ENCODE measurements around the gene PRR33. TPM values are rescaled to one million over a fixed set of nuclear protein-coding genes. Genes with fewer than 3 reads are reported as not detected.
"Not testable (repeated sequence)": the region's sequence is repeated elsewhere in the genome, so short reads cannot be mapped to it uniquely, and the experiment has no call there.

The PRR33 gene
- polyA plus RNA-seq, 1 donor = 0.08 TPM

GRCh38 chr11:1876361-1877063, 15.2 kb downstream of the PRR33 start:
- no peak for DNase-seq

GRCh38 chr11:1875851-1876301, 15.8 kb downstream of the PRR33 start:
- not testable (repeated sequence) for DNase-seq

- DNase-seq = no peak
Measured at GRCh38 chr11:1875093-1875850, 16.4 kb downstream of the PRR33 start.

GRCh38 chr11:1874441-1875092, 17.1 kb downstream of the PRR33 start:
- DNase-seq = not testable (repeated sequence)

GRCh38 chr11:1873813-1874150, 17.9 kb downstream of the PRR33 start:
- not testable (repeated sequence) for DNase-seq

GRCh38 chr11:1873048-1873812, 18.5 kb downstream of the PRR33 start:
- peak; percentile 88 for DNase-seq

GRCh38 chr11:1872267-1872985, 19.3 kb downstream of the PRR33 start:
- no peak for DNase-seq

- no peak for DNase-seq
Measured at GRCh38 chr11:1871531-1871930, 20.2 kb downstream of the PRR33 start.

GRCh38 chr11:1870721-1871466, 20.8 kb downstream of the PRR33 start:
- no peak for DNase-seq

- DNase-seq = no peak
Measured at GRCh38 chr11:1870326-1870696, 21.4 kb downstream of the PRR33 start.

GRCh38 chr11:1869427-1870325, 22.0 kb downstream of the PRR33 start:
- DNase-seq = no peak

GRCh38 chr11:1868636-1869291, 22.9 kb downstream of the PRR33 start:
- no peak for DNase-seq

- DNase-seq = no peak
Measured at GRCh38 chr11:1868056-1868635, 23.5 kb downstream of the PRR33 start.

GRCh38 chr11:1867381-1867780, 24.3 kb downstream of the PRR33 start:
- no peak for DNase-seq

GRCh38 chr11:1866776-1867175, 24.9 kb downstream of the PRR33 start:
- DNase-seq = no peak

- no peak for DNase-seq
Measured at GRCh38 chr11:1866226-1866625, 25.5 kb downstream of the PRR33 start.

- DNase-seq = no peak
Measured at GRCh38 chr11:1864831-1865665, 26.6 kb downstream of the PRR33 start.

- no peak for DNase-seq
Measured at GRCh38 chr11:1864231-1864630, 27.5 kb downstream of the PRR33 start.
